Smooth muscle cell of the pulmonary artery (primary cell): ENCODE measurements around the gene SLC25A46. TPM values are rescaled to one million over a fixed set of nuclear protein-coding genes. Genes with fewer than 3 reads are reported as not detected.

Experiments
- total RNA-seq: library from RNA; depleted of rRNA; stranded (reverse); fragments of >200 nt; gene quantifications from 2 replicates; pipeline ENCODE4 v1.2.3, GENCODE V29; 2014

Gene SLC25A46
- total RNA-seq, result 72.1 and 92.3 TPM in 2 replicates

GRCh38 chr5:110738812-110739651, at the start of gene SLC25A46:
Gene SLC25A46 (plus strand): TSS chr5:110739007. CDS start chr5:110739120, 113 bp downstream.

GRCh38 chr5:110726249-110727024, 12.4 kb upstream of the SLC25A46 start, which contains the start of gene TMEM232:
Gene TMEM232 (minus strand): TSS chr5:110726671. CDS start chr5:110667352, 59,319 bp downstream.

Other genes starting within 250 kb of the SLC25A46 start
- 0.79 and 3.3 TPM in 2 replicates for gene TMEM232, start 12.3 kb upstream of the SLC25A46 start, total RNA-seq